CD4-positive, alpha-beta T cell treated with Interleukin-6 for 4 hours (primary cell): ENCODE results near the gene KCNG4.

Experiments
- DNase-seq: peaks from one replicate; pipeline ENCODE4 v3.0.0-alpha.2; 2020; ENCODE audit warnings: mixed read lengths

The KCNG4 gene

DNA sequence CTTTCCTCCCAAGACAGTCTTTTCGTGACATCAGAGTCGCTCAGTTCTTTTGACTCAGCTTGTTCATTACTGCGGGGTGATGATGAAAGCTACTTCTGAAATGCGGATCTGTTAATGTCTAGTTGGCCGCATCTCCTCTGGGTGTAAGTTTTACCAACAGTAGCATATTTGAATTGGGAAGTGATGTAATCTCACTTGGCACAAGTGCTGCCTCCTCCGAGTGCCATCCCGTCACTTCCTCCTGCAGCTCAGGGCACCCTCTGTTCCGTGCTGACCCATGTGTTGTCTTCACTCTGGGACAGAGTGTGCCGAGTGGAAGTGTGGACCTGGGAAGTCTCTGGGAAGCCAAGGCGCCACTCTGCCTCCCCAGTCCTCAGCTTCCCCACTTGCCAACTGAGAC lies 40.0 kb downstream of the KCNG4 start:
- no peak for DNase-seq

DNA sequence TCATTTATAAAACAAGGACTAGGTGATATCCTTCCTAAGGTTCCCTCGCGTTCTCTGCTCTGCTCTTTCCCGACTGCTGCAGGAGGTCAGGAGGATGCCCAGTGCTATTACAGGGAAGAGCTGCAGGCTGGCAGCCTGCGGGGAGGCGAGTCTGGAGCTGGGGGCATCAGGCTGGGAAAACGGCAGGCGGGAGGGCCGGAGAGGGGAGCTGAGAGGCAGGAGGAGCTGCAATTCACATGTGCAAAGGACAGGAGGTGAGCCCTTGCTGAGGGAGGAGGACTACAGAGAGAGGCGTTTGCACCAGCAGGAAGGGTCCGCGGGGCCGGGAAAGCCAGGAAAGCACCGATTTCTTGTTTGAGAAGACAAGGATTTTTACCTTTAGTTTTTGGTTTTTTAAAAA lies 40.7 kb downstream of the KCNG4 start:
- no peak for DNase-seq

DNA sequence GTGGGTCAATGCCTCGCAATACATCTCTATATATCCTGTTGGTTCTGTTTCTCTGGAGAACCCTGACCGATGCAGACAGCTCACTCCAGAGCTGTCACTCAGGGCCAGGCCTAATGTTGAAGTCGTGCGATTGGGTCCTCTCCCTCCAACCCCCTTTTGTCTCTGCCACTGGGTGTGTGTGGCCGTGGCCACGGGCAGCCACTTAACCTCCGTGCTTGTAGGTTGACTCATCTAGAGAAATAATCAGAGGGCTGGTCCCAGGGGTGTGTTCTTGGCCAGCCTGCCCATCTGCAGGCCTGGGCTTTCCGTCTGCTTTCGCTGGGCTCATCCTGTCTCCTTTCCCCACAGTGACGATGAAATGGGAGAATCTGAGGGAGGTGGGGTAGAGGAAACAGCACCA lies 41.4 kb downstream of the KCNG4 start:
- DNase-seq = no peak

DNA sequence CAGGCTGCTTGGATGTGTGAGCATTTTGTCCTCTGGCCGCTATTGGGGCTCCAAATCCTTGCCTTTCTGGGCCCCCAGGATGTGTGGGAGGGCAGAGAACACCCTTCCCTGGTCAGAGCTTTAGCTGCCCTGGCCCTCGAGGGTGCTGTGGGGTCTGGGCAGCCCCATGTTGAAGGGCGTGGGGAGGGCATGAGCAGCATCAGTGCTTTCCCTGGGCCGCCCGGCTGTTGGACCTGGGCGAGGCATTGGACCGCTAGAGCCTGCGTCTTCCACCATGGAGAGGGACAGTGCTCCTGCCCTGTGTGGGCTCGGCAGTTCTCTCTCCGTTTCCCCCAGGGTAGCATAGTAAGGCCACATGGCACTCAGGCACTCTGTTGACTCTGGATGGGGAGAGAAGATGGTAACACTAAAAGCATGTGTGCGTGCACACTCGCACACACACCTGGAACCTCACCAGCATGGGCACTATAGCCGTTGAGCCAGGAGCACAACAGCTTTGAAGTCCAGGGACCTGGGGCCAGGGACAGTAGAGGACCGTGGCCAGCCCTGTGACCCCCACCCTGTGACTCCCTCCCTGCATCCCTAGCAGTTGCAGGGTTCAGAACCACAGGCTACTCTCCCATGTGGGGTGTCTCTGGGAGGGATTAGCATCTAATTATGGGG lies 42.2 kb downstream of the KCNG4 start:
- DNase-seq = no peak

DNA sequence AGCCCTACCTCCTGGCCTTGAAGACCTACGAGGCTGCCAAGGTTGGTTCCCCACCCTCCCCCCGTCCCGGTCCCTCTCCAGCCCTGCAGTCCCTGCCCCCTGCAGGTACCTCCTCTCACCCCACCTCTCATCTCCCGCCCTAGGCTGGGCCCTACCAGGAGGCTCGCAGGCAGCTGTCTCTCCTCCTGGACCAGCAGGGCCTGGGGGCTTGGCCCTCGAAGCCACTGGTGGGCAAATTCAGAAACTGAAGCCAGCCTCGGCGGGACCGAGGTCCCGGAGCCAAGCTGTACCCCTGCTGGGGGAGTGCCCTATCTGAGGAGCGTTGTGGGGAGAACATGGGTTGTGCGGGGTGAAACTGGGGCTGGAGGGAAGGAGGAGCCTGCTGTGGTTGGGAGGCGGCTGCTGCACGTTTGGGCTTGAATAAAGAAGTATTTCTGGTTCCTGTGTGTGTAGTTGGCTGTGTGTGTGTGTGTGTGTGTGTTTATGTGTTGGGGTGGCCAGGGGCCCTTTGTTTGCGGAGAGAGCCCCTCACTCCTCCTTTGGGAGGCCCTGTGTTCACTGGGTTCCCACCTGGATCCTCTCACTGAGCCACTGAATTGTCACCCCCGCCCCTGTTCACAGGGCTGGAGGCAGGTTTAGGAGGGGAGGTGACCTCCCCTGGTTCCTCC lies 43.0 kb downstream of the KCNG4 start:
- no peak for DNase-seq

DNA sequence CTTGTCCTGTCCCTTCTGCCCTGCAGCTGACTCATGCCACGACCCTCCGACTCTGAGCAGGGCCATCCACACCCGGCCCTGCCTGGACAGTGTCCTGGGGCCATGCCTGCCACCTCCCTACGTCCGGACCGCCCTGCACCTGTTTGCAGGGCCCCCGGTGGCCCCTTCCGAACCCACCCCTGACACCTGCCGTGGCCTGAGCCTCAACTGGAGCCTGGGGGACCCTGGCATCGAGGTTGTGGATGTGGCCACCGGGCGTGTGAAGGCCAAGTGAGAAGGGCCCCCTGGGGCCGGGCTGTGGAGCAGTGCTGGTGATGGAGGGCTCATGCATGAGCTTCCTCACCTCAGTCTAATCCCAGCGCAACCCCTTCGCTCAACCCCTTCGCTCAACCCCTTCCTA lies 43.7 kb downstream of the KCNG4 start:
- DNase-seq = no peak

DNA sequence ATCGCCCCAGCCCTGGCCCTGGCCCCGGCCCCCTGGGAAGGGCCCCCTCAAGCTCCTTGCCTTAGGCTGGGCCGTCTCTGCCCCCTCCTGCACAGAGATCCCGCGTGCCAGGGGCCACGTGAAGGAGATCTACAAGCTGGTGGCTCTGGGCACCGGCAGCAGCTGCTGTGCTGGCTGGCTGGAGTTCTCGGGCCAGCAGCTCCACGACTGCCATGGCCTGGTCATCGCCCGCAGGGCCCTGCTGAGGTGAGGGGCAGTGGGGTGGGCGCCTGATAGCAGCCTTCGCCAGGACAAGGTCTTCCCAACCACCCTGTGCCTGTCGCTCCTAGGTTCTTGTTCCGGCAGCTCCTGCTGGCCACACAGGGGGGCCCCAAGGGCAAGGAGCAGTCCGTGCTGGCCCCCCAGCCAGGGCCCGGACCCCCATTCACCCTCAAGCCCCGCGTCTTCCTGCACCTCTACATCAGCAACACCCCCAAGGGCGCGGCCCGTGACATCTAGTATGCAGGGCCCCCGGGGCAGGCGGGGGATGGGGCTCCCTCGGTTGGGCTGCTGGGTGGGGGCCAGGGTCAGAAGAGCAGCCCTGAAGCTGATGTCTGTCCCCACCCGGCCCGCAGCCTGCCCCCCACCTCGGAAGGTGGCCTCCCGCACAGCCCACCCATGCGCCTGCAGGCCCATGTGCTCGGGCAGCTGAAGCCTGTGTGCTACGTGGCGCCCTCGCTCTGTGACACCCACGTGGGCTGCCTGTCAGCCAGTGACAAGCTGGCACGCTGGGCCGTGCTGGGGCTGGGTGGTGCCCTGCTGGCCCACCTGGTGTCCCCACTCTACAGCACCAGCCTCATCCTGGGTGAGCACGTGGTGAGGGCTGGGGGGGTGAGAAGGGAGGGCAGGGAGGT lies 44.4 kb downstream of the KCNG4 start:
- DNase-seq = no peak

DNA sequence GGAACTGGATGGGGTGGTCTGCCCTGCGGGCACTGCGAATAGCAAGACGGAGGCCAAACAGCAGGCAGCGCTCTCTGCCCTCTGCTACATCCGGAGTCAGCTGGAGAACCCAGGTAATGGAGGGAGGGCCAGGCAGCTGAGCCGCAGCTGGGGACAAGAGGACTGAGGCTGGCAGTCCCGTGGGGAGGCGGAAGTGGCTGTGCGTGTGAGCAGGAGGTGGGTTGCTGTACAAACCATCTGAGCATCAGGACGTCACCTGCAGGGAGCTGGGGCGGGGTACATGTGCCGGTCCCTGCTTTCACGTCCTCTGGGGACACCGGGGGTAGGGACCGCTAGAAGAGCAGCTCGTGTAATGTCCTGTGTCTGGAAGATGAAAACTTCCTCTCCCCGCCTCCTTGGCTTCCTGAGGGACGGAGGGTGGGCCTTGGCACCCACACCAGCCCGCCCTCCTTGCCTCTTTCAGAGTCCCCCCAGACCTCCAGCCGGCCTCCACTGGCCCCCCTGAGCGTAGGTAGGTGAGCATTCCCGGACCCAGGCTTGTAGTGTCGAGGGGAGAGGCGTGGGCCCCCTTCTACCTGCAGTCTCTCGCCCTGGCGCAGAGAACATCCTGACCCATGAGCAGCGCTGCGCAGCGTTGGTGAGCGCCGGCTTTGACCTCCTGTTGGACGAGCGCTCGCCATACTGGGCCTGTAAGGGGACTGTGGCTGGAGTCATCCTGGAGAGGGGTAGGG lies 45.2 kb downstream of the KCNG4 start:
- DNase-seq = peak; percentile 62

DNA sequence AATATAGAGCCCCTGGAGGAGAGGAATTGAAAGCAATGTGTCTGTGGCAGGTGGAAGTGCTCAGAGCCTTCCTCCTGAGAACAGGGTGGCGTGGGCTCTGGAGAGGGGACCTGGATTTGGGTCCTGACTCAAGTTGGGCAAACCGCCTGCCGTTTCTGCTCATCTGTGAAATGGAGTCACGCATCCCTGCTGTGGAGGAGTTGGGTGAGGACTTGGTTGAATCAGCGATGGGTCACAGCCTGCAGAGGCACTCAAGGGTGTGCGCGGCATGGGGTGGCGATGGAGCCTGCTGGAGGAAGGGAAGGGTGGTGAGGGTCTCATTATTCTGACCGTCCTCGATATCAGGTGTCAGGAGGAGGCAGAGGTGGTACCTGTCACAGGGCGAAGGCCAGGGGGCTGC lies 45.8 kb downstream of the KCNG4 start:
- no peak for DNase-seq

DNA sequence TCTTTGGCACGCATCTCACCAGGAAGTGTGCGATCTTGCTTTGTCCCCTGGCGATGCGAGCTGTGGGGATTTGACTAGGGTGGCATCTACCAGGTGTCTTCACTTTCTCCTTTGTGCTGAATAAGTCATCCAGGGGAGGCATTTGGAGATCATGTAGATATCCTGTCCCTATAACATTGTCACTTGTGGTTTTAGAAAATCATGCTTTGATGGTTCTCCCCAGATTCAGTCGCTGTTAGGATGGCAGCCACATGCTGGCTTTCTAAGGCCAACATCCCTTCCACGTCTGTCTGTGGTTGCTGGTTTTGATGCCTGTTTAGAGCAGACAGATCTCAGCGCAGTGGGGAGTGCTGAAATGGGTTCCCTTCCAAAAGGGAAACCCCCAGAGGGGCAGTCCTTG lies 46.3 kb downstream of the KCNG4 start:
- DNase-seq = peak; percentile 25

DNA sequence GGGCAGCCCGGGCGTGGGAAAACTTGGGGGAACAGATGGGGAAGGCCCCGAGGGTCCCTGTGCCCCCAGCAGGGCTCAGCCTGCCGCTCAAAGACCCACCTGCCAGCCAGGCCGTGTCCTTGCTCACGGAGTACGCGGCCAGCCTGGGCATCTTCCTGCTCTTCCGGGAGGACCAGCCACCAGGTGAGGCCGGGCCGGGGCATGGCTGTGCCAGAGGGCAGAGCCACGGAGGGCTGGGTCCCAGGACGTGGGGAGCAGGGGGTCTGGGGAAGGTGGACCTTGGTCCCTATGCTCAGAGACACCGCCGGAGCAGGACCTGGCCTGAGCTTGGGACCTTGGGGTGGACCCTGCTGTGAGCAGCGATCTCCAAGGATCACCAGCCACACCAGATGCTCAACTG lies 48.3 kb downstream of the KCNG4 start:
- no peak for DNase-seq

DNA sequence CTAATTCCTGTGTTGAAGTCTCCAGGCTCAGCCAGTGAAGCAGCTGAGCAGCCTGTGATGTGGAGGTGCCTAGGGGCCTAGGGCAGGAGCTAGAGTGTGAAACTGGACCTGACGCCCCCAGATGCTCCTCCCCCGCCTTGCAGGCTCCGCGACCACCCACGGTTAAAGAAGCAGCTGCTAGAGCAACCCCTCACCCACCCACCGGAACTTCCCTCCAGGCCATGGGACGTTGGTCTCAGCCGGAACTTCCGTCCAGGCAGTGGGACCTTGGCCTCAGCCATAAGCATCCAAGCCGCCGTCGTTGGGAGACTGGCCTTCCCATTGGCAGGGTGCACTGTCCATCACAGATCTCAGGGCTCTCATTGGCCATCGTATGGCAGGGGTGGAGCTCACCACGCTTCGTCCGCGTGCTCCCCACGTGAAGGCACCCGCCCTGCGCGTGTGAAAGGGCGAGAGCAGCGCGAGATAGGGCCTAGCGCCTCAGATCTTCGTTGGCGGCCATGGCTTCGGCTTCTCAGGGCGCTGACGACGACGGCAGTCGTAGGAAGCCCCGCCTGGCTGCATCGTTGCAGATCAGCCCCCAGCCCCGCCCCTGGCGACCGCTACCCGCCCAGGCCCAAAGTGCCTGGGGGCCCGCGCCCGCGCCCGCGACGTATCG lies 49.0 kb downstream of the KCNG4 start, which contains the start of gene ADAD2:
Gene ADAD2, plus strand, starts transcription at position 427 of the 658 bp plus-strand sequence. Its CDS starts 74 bp downstream, at position 501.
- no peak for DNase-seq

DNA sequence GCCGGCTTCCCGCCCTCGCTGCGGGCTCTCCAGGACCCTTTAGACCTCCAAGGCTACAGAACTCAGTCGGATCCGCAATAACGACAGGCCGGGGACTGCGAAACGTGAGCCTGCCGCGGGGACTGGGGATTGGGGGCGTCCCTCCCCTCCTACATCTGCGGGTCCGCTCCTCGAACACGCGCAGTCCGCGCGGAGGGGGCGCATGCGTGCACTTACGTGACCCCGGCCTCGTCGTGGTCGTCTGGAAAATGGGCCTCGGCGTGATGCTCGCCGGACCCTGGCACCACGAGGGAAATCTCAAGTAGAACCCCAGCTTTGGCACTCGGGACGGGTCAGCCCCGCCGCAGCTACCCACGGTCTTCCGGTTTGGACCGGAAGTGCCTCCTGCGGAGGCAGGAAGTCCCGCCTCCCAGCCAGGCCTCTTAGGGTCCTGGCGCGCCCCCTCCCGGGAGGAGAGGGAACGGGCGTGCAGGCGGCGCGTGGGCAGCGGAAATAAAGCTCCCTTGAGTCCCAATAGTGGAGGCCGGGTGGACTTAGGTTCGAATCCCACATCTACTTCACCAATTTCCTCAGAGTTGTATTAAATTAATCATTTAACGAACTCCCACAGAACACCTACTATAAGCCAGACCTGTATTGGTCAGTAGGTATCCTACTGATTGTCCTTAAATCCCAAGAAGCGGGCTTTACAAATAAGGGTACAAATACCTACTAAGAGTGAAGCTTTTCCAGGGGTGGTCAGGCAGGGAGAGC lies 53.0 kb downstream of the KCNG4 start, which contains the start of gene TAF1C:
Gene TAF1C, minus strand, starts transcription at position 373 of the 753 bp plus-strand sequence. CDS start 2,069 bp downstream, outside the sequence.
- peak; percentile 93 for DNase-seq

DNA sequence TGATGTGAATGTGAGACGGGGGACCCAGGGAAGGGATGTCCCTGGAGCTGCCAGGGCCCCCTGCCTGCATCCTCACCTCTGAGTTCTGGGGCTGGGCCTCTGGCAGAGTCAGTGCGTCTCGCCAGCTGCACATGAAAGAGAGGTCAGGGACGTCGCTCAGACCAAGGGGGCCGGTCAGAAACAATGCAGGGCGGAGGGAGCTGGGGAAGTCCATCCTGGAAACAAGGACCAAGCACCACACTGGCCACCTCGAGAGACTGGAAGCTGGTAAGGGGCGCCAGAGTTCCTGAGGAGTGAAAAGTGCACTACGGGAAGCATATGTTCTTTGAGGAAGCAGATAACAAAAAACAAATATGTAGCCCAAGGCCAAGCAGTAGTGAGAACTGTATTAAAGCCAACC lies 55.0 kb downstream of the KCNG4 start:
- no peak for DNase-seq

DNA sequence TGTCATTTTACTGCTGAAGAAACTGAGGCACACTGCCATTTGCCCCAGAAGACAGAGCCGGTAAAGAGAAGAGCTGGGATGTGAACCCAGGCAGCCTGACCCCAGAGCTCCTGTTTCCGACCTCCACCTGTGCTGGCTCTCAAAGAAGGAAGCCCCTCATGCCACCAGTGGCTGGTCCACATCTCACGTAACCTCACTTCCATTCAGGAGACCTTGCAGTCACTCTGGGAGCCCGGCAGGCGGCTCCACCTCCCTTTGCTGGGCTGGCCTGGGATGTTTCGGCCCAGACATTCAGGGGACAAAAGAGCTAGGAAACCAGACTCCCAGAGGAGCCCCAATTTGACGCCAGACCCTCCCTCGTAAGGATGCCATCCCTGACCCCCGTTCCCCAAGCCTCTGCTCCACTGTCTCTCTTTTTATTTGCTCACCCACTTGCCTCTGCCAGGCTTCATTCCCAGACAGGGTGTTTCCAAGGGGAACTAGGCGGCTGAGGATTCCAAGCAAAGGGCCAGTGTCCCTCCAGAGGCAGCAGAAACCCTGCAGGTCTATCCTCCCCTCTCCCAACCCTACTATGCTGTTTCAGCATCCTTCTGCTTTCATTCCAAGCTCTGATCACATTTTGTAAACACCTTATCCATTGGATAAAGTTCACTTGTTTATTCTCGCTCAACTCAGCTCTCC lies 55.8 kb downstream of the KCNG4 start:
- no peak for DNase-seq

DNA sequence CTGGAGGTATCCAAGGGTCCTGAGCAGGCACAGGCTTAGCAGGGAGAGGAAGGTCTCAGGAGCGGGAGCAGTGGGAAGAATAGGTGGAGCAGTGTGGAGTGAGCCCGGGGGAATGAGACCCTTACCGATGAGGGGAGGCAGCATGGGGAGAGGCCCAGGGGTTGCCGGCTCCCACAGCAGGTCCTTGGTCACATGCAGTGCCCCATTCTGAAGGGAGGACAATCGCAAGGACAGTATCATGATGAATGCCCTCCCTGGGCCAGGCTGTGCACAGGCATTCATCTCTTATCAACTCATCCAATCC lies 56.3 kb downstream of the KCNG4 start:
- no peak for DNase-seq

DNA sequence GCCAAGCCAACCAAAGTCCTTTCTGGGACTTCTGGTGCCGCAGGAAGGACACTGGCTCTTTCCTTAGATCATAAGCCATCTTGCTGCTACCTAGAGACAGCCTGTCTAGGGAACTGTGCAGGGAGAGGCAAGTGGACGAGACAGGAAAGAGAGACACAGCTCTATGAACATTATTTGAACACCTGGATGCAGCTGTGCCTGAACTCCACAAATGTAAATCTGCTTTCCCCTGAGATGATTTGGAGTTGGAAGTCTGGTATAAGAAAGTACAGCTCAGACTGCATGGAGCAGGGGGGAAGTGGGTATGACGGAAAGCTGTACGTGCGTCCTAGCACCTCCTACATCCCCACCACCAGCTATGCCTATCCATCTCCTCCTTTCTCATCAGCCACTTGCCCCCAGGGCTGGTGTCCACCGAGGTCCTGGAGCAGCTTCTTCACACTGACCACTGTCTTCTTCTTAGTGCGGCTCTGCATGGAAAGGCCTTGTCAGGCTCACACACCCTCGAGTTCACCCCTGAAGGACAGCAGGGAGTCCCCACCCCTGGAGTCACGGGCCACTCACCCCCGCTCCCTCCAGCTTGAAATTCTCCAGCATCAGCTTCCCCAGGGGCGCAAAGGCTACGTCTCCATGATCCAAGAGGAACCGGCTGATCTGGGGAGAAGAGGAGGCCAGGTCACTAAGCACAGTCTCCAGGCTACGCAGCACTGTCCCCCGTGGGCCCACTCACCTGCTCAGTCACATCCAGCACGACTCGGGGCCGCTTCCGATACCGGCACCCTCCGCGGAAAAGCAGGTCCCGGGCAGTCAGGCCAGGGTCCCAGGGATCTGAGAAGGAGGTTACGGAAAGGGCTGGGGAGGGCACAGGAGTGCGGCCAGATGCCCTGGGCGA lies 56.9 kb downstream of the KCNG4 start:
- no peak for DNase-seq

DNA sequence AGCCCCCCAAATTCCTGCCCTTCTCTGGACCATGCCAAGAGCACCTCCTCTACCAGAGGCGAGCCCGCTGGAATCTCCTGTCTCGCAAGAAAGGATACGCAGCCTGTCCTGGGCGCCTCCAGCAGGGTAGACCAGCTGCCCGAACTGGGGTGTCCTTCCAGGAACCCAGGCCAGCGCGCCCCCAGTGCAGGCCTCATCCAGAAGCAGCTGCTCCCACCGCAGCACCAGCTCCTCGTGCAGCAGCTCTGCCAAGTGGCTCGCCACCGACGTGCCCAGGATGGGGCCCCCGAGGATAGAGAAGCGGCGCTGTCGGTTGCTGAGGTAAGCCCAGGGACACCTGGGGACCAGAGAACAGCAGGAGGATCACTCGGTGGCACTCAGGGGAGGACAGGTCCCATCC lies 57.7 kb downstream of the KCNG4 start:
- no peak for DNase-seq

DNA sequence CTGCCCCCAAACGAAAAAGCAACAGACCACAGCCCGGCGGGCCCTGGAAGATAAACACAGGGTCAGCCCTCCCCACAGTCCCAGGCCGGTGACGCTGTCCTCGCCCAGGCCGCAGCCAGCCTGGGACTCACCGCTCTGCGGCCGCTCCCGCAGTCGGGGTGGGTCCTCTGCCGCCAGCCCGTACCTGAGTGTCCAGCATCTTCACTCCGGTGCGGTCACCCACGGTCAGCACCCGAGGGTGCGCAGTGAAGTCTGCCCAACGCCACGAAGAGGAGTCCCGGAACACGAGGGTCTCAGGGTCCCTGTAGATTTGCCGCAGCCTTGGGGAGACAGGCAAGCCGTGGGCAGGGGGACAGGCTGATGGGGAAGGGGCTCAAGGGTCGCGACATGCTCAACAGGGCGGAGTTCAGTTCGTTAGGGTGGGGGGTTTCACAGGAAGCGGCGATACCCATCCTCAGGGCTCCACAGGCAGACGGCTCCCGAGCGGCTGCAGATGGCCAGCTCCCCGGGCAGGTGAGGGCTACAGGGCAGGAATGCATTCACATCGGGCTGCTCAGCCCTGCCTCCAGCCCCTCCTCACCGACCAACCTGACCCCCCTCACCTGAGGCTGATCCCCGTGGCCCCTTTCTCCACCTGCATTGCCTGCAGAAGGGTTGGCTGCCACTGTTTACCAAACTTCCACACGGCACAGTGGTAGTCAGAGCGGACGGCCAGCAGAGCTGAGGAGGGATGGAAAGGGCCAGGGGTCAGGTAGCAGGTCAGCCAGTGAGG lies 58.5 kb downstream of the KCNG4 start:
- no peak for DNase-seq
